Keratinocyte (primary cell): ENCODE data around the gene DACH1. TPM values are rescaled to one million over a fixed set of nuclear protein-coding genes. Genes with fewer than 3 reads are reported as not detected.

Experiments used
- DNase-seq: peaks from one replicate; pipeline ENCODE4 v3.0.0-alpha.2; 2011; ENCODE audit warnings: low read depth, missing footprints, low spot score
- FAIRE-seq: peaks from 2 replicates; lab custom pipeline; 2011; peaks lifted over from hg19 to GRCh38; lab: Jason Lieb, UNC
- H2AFZ ChIP-seq: 2 replicates; pipeline ENCODE4 v1.6.0; 2012; ENCODE audit warnings: low read length, control low read depth, inconsistent platforms; ENCODE audit not compliant: control insufficient read depth
- H3K27ac ChIP-seq: 2 replicates; pipeline ENCODE4 v1.5.1; 2011; ENCODE audit warnings: low read length; ENCODE audit not compliant: control insufficient read depth, insufficient read depth
- H3K27me3 ChIP-seq: 3 replicates; pipeline ENCODE4 v1.6.0; 2011; ENCODE audit warnings: low read length; ENCODE audit not compliant: control insufficient read depth, insufficient read depth; ENCODE audit errors: extremely low read depth
- H3K36me3 ChIP-seq, 2 experiments: 2 replicates in 1 of 2; 3 replicates in 1 of 2; pipeline ENCODE4 v1.5.1; 2011; ENCODE audit warnings: low read length in 2 of 2, mild to moderate bottlenecking in 1 of 2; ENCODE audit not compliant: control insufficient read depth in 2 of 2, insufficient read depth in 2 of 2; ENCODE audit errors: extremely low read depth in 1 of 2
- H3K4me1 ChIP-seq: 3 replicates; pipeline ENCODE4 v1.5.1; 2011; ENCODE audit warnings: low read length; ENCODE audit not compliant: control insufficient read depth, insufficient read depth; ENCODE audit errors: extremely low read depth
- H3K4me2 ChIP-seq: 3 replicates; pipeline ENCODE4 v1.6.0; 2011; ENCODE audit warnings: low read depth, low read length; ENCODE audit not compliant: control insufficient read depth, insufficient read depth; ENCODE audit errors: extremely low read depth
- H3K4me3 ChIP-seq, 3 experiments: fragments of 200-600 bp in 1 of 3; sonication (generic) in 1 of 3; 2 replicates in 2 of 3; 3 replicates in 1 of 3; pipeline ENCODE4 v1.5.1; 2011 to 2016; ENCODE audit warnings: low read length in 3 of 3, mild to moderate bottlenecking in 3 of 3, control low read depth in 2 of 3, inconsistent platforms in 1 of 3, low read depth in 1 of 3, mixed read lengths in 1 of 3, mixed run types in 1 of 3, moderate library complexity in 1 of 3; ENCODE audit not compliant: control insufficient read depth in 2 of 3, insufficient read depth in 2 of 3; ENCODE audit errors: extremely low read depth in 1 of 3
- H3K79me2 ChIP-seq: 2 replicates; pipeline ENCODE4 v1.6.0; 2012; ENCODE audit warnings: low read length; ENCODE audit not compliant: control insufficient read depth, insufficient read depth
- H3K9ac ChIP-seq: 3 replicates; pipeline ENCODE4 v1.6.0; 2011; ENCODE audit warnings: low read length; ENCODE audit not compliant: control insufficient read depth, insufficient read depth; ENCODE audit errors: extremely low read depth
- H3K9me1 ChIP-seq: 3 replicates; pipeline ENCODE4 v1.6.0; 2011; ENCODE audit warnings: low read length; ENCODE audit not compliant: control insufficient read depth, insufficient read depth; ENCODE audit errors: extremely low read depth
- H3K9me3 ChIP-seq: 2 replicates; pipeline ENCODE4 v1.5.1; 2012; ENCODE audit warnings: low read depth, low read length; ENCODE audit not compliant: control insufficient read depth
- H4K20me1 ChIP-seq: 3 replicates; pipeline ENCODE4 v1.6.0; 2011; ENCODE audit warnings: low read length; ENCODE audit not compliant: control insufficient read depth, insufficient read depth; ENCODE audit errors: extremely low read depth
- EZH2 ChIP-seq: IDR thresholded peaks from one replicate; pipeline ENCODE4 v1.6.1; 2012; ENCODE audit warnings: inconsistent platforms, mild to moderate bottlenecking, low read length, moderate library complexity
- dilution Hi-C: fragments of 300-500 bp; cut with MboI; formaldehyde crosslinking; loops from one replicate; pipeline ENCODE4 v1.7.0; 2020; ENCODE audit warnings: low sequenced_read_pairs; ENCODE audit not compliant: extremely low pct_ligation_motif_present
- polyA plus RNA-seq, 5 experiments: library from polyadenylated mRNA; depleted of rRNA in 3 of 5; stranded (reverse) in 3 of 5; stranded (forward) in 1 of 5; unstranded in 1 of 5; fragments of >200 nt; gene quantifications; 1 replicate in 1 of 5; 2 replicates in 3 of 5; 3 replicates in 1 of 5; pipeline versions ENCODE4 v1.2.1 to v1.2.3, GENCODE V29; 2011 to 2012; ENCODE audit warnings: missing spikeins in 2 of 5, low read depth in 1 of 5, low replicate concordance in 1 of 5
- TF ChIP-seq, protein P1 (sequence below), 3 experiments: IDR thresholded peaks in 1 of 3; conservative IDR thresholded peaks in 1 of 3; optimal IDR thresholded peaks in 1 of 3; 2 replicates in 2 of 3; 3 replicates in 1 of 3; pipeline versions ENCODE3 to v1.5.1; 2011; ENCODE audit warnings: low read length in 3 of 3, mild to moderate bottlenecking in 3 of 3, moderate library complexity in 2 of 3, control low read depth in 1 of 3, inconsistent platforms in 1 of 3; ENCODE audit not compliant: insufficient read depth in 2 of 3; ENCODE audit errors: extremely low read depth in 1 of 3

DACH1 gene
- polyA plus RNA-seq, 1 donor (not counting 4 experiments of a cell fraction or from before 2014, with no cell fraction given): not detected

DNA sequence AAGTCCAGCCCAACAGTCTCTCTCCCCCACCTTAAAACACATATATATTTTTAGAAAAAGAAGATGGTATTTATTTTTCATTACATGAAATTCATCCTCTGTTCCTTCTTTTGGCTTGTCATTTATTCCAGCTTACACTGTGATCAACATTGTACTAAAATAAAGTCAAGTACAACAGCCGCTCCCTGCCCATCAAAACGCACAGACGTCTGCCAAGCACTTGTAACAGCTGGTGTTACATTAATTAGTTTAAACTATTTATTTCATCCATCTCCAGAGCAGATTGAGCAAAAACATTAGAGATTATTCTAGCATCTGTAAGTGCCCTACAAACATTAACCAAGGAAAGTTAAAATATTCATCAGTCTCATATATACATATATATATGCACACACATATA lies 350.5 kb downstream of the DACH1 start:
- DNase-seq (no peak), FAIRE-seq (no peak)
- no peaks in the 10 kb centered on the region for H3K79me2 ChIP-seq
- H3K4me1 ChIP-seq: no peaks in the 10 kb centered on the region
- H3K9ac ChIP-seq: no peak overlapping the region
- H3K4me3 ChIP-seq: no peak overlapping the region
- H2AFZ ChIP-seq: no peak overlapping the region
- H3K27me3 ChIP-seq: no peaks in the 10 kb centered on the region
- dilution Hi-C loops: no loop called here
- no peaks in the 10 kb centered on the region for H3K9me3 ChIP-seq
- no peak overlapping the region for H3K4me2 ChIP-seq
- TF ChIP-seq, protein P1, sequence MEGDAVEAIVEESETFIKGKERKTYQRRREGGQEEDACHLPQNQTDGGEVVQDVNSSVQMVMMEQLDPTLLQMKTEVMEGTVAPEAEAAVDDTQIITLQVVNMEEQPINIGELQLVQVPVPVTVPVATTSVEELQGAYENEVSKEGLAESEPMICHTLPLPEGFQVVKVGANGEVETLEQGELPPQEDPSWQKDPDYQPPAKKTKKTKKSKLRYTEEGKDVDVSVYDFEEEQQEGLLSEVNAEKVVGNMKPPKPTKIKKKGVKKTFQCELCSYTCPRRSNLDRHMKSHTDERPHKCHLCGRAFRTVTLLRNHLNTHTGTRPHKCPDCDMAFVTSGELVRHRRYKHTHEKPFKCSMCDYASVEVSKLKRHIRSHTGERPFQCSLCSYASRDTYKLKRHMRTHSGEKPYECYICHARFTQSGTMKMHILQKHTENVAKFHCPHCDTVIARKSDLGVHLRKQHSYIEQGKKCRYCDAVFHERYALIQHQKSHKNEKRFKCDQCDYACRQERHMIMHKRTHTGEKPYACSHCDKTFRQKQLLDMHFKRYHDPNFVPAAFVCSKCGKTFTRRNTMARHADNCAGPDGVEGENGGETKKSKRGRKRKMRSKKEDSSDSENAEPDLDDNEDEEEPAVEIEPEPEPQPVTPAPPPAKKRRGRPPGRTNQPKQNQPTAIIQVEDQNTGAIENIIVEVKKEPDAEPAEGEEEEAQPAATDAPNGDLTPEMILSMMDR (optimal IDR thresholded peaks at IDR 0.05 in 1 of 3, IDR thresholded peaks at IDR 0.05 in 1 of 3, conservative IDR thresholded peaks at IDR 0.05 in 1 of 3; ENCODE audit: extremely low read depth in 1 of 3, insufficient read depth in 2 of 3, low read length in 3 of 3): no peak
- no peak for TF ChIP-seq EZH2
- H3K27ac ChIP-seq: no peak overlapping the region
- H4K20me1 ChIP-seq: no peaks in the 10 kb centered on the region
- no peaks in the 10 kb centered on the region for H3K36me3 ChIP-seq
- H3K9me1 ChIP-seq: no peaks in the 10 kb centered on the region

- FAIRE-seq (no peak), DNase-seq (no peak)
- Histone ChIP-seq H4K20me1 (no peaks in the 10 kb centered on the region), H3K4me2 (no peak overlapping the region), H3K27me3 (no peaks in the 10 kb centered on the region), H3K9me1 (no peaks in the 10 kb centered on the region), H3K9ac (no peak overlapping the region), H3K79me2 (no peaks in the 10 kb centered on the region), H3K27ac (no peak overlapping the region), H3K4me3 (no peak overlapping the region), H3K9me3 (no peaks in the 10 kb centered on the region), H3K4me1 (no peaks in the 10 kb centered on the region), H3K36me3 (no peaks in the 10 kb centered on the region), H2AFZ (no peak overlapping the region)
- dilution Hi-C loops: no loop called here
- TF ChIP-seq EZH2: no peak
Observed at GRCh38 chr13:71515744-71516038, 351.3 kb downstream of the DACH1 start.
